ENCODE data around the gene CPS1.

Gene CPS1

DNA sequence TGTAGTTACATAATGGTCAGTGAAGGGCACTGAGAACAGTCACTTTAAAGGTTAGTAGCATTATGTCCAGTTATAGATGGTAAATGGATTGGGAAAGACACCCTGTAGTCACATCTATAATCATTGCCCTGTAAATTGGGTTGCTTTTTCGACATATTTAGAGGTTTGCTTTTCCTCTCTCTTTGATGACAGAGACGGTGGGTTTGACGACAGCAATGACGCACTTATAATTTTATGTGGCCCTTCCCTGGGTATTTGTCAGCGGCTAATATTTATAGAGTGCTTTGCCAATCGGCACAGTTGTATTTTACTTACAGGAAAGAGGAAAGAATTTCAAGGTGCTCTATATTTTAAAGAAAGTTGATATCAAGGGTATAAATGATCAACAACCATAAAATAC lies 2.8 kb downstream of the CPS1 start:
- H3K36me3 ChIP-seq (ENCODE audit: control insufficient read depth in 1 of 2, insufficient read depth in 2 of 2, low read length in 2 of 2): no peaks in the 10 kb centered on the region
- H3K4me1 ChIP-seq (ENCODE audit: control insufficient read depth in 1 of 2, insufficient read depth in 2 of 2, low read length in 2 of 2): no peaks in the 10 kb centered on the region
- no peak overlapping the region for H4K8ac ChIP-seq (ENCODE audit: low read depth, low read length)
- no peaks in the 10 kb centered on the region for H3K27me3 ChIP-seq (ENCODE audit: insufficient read depth, low read length)
- DNase-seq: no peak
- no peaks in the 10 kb centered on the region for H3K79me2 ChIP-seq (ENCODE audit: control insufficient read depth, insufficient read depth, low read length, poor library complexity)
- no CpG with 5 or more reads among the region's 6 CpGs for WGBS (ENCODE audit: extremely low coverage, insufficient coverage, insufficient read length)
- H3K14ac ChIP-seq (ENCODE audit: low read length): no peak overlapping the region
- no peak overlapping the region for H3K23ac ChIP-seq (ENCODE audit: low read length)
- H4K12ac ChIP-seq (ENCODE audit: low read depth, low read length): no peak overlapping the region
- no peak overlapping the region for H2BK120ac ChIP-seq (ENCODE audit: insufficient read depth, low read length, poor library complexity)
- no peak overlapping the region for H3K9ac ChIP-seq (ENCODE audit: low read length)
- no peak overlapping the region for H4K91ac ChIP-seq (ENCODE audit: low read depth, low read length)
- H3K9me3 ChIP-seq (ENCODE audit: insufficient read depth, low read depth, low read length): no peaks in the 10 kb centered on the region
- H2BK5ac ChIP-seq (ENCODE audit: low read depth, low read length, poor library complexity): no peak overlapping the region
- no peak overlapping the region for H2AFZ ChIP-seq (ENCODE audit: insufficient read depth, low read length, poor library complexity)
- no peak overlapping the region for H3K4ac ChIP-seq (ENCODE audit: low read depth, low read length)
- H2AK5ac ChIP-seq (ENCODE audit: low read length): no peak overlapping the region
- H3K4me2 ChIP-seq (ENCODE audit: low read length): no peak overlapping the region
- no peak overlapping the region for H3K27ac ChIP-seq (ENCODE audit: low read depth, low read length)
- H3K79me1 ChIP-seq (ENCODE audit: low read length): no peaks in the 10 kb centered on the region
- H3K4me3 ChIP-seq (ENCODE audit: low read depth, low read length): no peak overlapping the region
- H2BK12ac ChIP-seq (ENCODE audit: low read length): no peak overlapping the region
- H3K18ac ChIP-seq (ENCODE audit: low read length): no peak overlapping the region

DNA sequence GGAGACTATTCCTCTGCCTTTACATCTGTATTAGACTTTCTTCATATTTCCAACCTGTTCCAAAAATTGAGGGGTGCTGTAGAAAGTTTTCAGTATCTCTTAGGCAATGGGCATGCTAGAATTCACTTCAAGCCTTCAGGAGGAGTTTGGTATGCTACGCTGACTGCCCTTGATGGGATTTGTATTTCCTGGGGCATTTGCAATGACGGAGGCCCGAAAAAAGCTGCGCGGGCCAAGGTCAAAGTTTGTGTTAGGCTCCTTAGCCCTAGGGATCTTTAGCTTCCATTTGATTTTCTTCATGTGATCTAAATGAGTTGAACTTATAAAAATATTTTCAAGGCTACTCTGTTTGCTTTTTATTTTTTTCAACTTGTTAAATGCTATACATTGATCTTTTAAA lies 5.1 kb downstream of the CPS1 start:
- no peaks in the 10 kb centered on the region for H3K36me3 ChIP-seq (ENCODE audit: control insufficient read depth in 1 of 2, insufficient read depth in 2 of 2, low read length in 2 of 2)
- H4K91ac ChIP-seq (ENCODE audit: low read depth, low read length): no peak overlapping the region
- no peak overlapping the region for H3K23ac ChIP-seq (ENCODE audit: low read length)
- no peaks in the 10 kb centered on the region for H3K79me1 ChIP-seq (ENCODE audit: low read length)
- H3K14ac ChIP-seq (ENCODE audit: low read length): no peak overlapping the region
- H3K4me3 ChIP-seq (ENCODE audit: low read depth, low read length): no peak overlapping the region
- H3K18ac ChIP-seq (ENCODE audit: low read length): no peak overlapping the region
- H3K27me3 ChIP-seq (ENCODE audit: insufficient read depth, low read length): no peaks in the 10 kb centered on the region
- no peak overlapping the region for H3K4me2 ChIP-seq (ENCODE audit: low read length)
- DNase-seq: peak in 1 of 2 donors; percentile 21
- no CpG with 5 or more reads among the region's 5 CpGs for WGBS (ENCODE audit: extremely low coverage, insufficient coverage, insufficient read length)
- no peak overlapping the region for H2BK5ac ChIP-seq (ENCODE audit: low read depth, low read length, poor library complexity)
- no peak overlapping the region for H3K27ac ChIP-seq (ENCODE audit: low read depth, low read length)
- no peak overlapping the region for H4K12ac ChIP-seq (ENCODE audit: low read depth, low read length)
- H3K79me2 ChIP-seq (ENCODE audit: control insufficient read depth, insufficient read depth, low read length, poor library complexity): no peaks in the 10 kb centered on the region
- H3K9ac ChIP-seq (ENCODE audit: low read length): no peak overlapping the region
- H2AFZ ChIP-seq (ENCODE audit: insufficient read depth, low read length, poor library complexity): no peak overlapping the region
- no peaks in the 10 kb centered on the region for H3K9me3 ChIP-seq (ENCODE audit: insufficient read depth, low read depth, low read length)
- no peak overlapping the region for H2BK120ac ChIP-seq (ENCODE audit: insufficient read depth, low read length, poor library complexity)
- H3K4me1 ChIP-seq (ENCODE audit: control insufficient read depth in 1 of 2, insufficient read depth in 2 of 2, low read length in 2 of 2): no peaks in the 10 kb centered on the region
- H4K8ac ChIP-seq (ENCODE audit: low read depth, low read length): no peak overlapping the region
- H2AK5ac ChIP-seq (ENCODE audit: low read length): no peak overlapping the region
- no peak overlapping the region for H3K4ac ChIP-seq (ENCODE audit: low read depth, low read length)
- H2BK12ac ChIP-seq (ENCODE audit: low read length): no peak overlapping the region

GRCh38 chr2:210562091-210562490 lies 5.7 kb downstream of the CPS1 start:
- H3K4ac ChIP-seq (ENCODE audit: low read depth, low read length): no peak overlapping the region
- H3K4me3 ChIP-seq (ENCODE audit: low read depth, low read length): no peak overlapping the region
- H4K12ac ChIP-seq (ENCODE audit: low read depth, low read length): no peak overlapping the region
- no peak overlapping the region for H3K14ac ChIP-seq (ENCODE audit: low read length)
- no peak overlapping the region for H2BK120ac ChIP-seq (ENCODE audit: insufficient read depth, low read length, poor library complexity)
- H2BK12ac ChIP-seq (ENCODE audit: low read length): no peak overlapping the region
- no peak overlapping the region for H4K91ac ChIP-seq (ENCODE audit: low read depth, low read length)
- WGBS (ENCODE audit: extremely low coverage, insufficient coverage, insufficient read length): no CpG with 5 or more reads among the region's 1 CpG
- no peaks in the 10 kb centered on the region for H3K79me1 ChIP-seq (ENCODE audit: low read length)
- H4K8ac ChIP-seq (ENCODE audit: low read depth, low read length): no peak overlapping the region
- no peak overlapping the region for H3K18ac ChIP-seq (ENCODE audit: low read length)
- no peak overlapping the region for H2AK5ac ChIP-seq (ENCODE audit: low read length)
- H3K4me1 ChIP-seq (ENCODE audit: control insufficient read depth in 1 of 2, insufficient read depth in 2 of 2, low read length in 2 of 2): no peaks in the 10 kb centered on the region
- H3K23ac ChIP-seq (ENCODE audit: low read length): no peak overlapping the region
- no peak overlapping the region for H3K27ac ChIP-seq (ENCODE audit: low read depth, low read length)
- no peak overlapping the region for H3K9ac ChIP-seq (ENCODE audit: low read length)
- H3K27me3 ChIP-seq (ENCODE audit: insufficient read depth, low read length): no peaks in the 10 kb centered on the region
- no peak for DNase-seq
- no peaks in the 10 kb centered on the region for H3K79me2 ChIP-seq (ENCODE audit: control insufficient read depth, insufficient read depth, low read length, poor library complexity)
- no peak overlapping the region for H2BK5ac ChIP-seq (ENCODE audit: low read depth, low read length, poor library complexity)
- no peak overlapping the region for H3K4me2 ChIP-seq (ENCODE audit: low read length)
- H3K9me3 ChIP-seq (ENCODE audit: insufficient read depth, low read depth, low read length): no peaks in the 10 kb centered on the region
- H2AFZ ChIP-seq (ENCODE audit: insufficient read depth, low read length, poor library complexity): no peak overlapping the region
- H3K36me3 ChIP-seq (ENCODE audit: control insufficient read depth in 1 of 2, insufficient read depth in 2 of 2, low read length in 2 of 2): no peaks in the 10 kb centered on the region

GRCh38 chr2:210562502-210563080 lies 6.2 kb downstream of the CPS1 start:
- WGBS (ENCODE audit: extremely low coverage, insufficient coverage, insufficient read length): no CpG with 5 or more reads among the region's 4 CpGs
- Histone ChIP-seq H3K18ac (ENCODE audit: low read length) (no peak overlapping the region), H3K4me3 (ENCODE audit: low read depth, low read length) (no peak overlapping the region), H2AK5ac (ENCODE audit: low read length) (no peak overlapping the region), H3K4me1 (ENCODE audit: control insufficient read depth in 1 of 2, insufficient read depth in 2 of 2, low read length in 2 of 2) (no peaks in the 10 kb centered on the region), H2AFZ (ENCODE audit: insufficient read depth, low read length, poor library complexity) (no peak overlapping the region), H2BK12ac (ENCODE audit: low read length) (no peak overlapping the region), H3K23ac (ENCODE audit: low read length) (no peak overlapping the region), H2BK5ac (ENCODE audit: low read depth, low read length, poor library complexity) (no peak overlapping the region), H3K27ac (ENCODE audit: low read depth, low read length) (no peak overlapping the region), H3K27me3 (ENCODE audit: insufficient read depth, low read length) (no peaks in the 10 kb centered on the region), H3K14ac (ENCODE audit: low read length) (no peak overlapping the region), H4K12ac (ENCODE audit: low read depth, low read length) (no peak overlapping the region), H3K9ac (ENCODE audit: low read length) (no peak overlapping the region), H3K79me1 (ENCODE audit: low read length) (no peaks in the 10 kb centered on the region), H3K4ac (ENCODE audit: low read depth, low read length) (no peak overlapping the region), H3K4me2 (ENCODE audit: low read length) (no peak overlapping the region), H3K79me2 (ENCODE audit: control insufficient read depth, insufficient read depth, low read length, poor library complexity) (no peaks in the 10 kb centered on the region), H4K8ac (ENCODE audit: low read depth, low read length) (no peak overlapping the region), H2BK120ac (ENCODE audit: insufficient read depth, low read length, poor library complexity) (no peak overlapping the region), H3K9me3 (ENCODE audit: insufficient read depth, low read depth, low read length) (no peaks in the 10 kb centered on the region), H3K36me3 (ENCODE audit: control insufficient read depth in 1 of 2, insufficient read depth in 2 of 2, low read length in 2 of 2) (no peaks in the 10 kb centered on the region), H4K91ac (ENCODE audit: low read depth, low read length) (no peak overlapping the region)
- DNase-seq: peak; percentile 10 to 73

Data from trophoblast cell (in vitro differentiated cells and primary cell).